ENCODE results near the gene PTPA. TPM values are rescaled to one million over a fixed set of nuclear protein-coding genes. Genes with fewer than 3 reads are reported as not detected.
"Not testable (repeated sequence)": the region's sequence is repeated elsewhere in the genome, so short reads cannot be mapped to it uniquely, and the experiment has no call there.

Gene PTPA
- total RNA-seq, 1 donor = 55.2 TPM

- no peak for DNase-seq (ENCODE audit: low read depth in 2 of 3, low spot score in 2 of 3)
Observed at GRCh38 chr9:129150672-129151211, 39.5 kb downstream of the PTPA start.

DNA sequence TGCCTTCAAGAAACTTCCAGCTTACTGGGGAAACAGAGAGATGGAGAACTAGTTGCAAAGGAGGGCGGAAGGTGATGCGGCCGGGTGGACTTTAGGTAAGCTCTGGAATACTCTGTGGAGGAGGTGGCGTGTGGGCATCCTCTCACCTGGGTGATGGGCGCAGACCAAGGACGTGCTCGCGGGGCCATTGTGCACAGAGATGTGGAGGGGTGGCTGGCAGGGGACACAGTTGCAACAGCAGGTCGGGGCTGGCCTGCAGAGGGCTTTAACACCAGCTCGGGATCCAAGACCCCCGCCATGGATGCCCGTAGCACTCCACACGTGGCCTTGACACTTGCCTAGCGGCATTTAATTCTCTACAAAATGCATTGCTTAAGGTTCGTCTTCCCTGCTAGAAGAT is 40.3 kb downstream of the PTPA start:
- DNase-seq (ENCODE audit: low read depth in 2 of 3, low spot score in 2 of 3) = no peak

DNA sequence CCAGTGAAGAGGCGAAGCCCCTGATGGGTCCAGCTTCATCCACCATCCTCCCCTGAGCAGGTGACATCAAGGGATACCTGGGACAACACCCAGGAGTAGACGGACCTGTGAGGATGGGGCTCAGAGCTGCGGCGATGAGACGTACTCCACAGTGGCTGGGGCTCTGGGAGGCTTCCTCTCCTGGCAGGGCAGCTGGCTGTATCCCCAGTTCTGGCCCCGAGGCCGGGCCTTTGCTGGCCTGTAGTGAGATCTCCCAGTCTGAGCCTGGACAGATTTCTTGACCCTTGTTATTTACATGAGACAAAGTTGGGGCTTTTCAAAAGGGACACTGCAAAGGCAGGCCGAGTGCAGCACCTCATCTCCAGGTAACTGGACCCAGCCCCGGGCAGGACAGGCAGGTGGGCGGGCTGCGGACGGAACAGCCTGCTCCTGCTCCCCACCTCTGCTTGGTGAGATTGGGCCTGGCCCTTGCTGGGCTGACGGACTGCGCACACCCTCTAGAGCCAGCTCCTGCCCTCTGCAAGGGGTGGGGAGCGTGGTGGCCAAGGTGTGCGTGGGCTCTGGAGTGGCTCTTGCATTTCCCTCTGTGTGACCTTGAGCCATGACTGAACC is 43.8 kb downstream of the PTPA start:
- no peak for DNase-seq (ENCODE audit: low read depth in 2 of 3, low spot score in 2 of 3)

DNA sequence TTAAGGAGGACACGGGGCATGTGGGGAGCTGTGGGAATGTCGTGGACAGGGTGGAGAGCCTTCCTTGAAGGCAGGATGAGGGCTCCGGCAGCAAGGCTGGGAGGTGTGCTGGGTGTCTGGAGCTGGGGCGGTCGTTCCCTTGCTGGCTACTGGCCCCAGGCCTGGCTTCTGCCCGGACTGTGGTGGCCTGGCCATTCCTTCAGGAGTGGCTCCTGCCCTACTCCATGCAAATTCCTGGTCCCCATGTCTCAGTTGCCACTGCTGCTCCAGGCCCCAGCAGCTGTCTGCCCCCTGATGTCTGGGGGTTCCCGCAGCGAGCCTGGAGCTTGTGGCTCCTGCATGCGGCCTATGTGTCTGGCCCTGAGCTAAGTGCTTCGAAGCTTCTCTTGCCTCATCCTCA is 44.9 kb downstream of the PTPA start:
- DNase-seq (ENCODE audit: low read depth in 2 of 3, low spot score in 2 of 3) = no peak

DNA sequence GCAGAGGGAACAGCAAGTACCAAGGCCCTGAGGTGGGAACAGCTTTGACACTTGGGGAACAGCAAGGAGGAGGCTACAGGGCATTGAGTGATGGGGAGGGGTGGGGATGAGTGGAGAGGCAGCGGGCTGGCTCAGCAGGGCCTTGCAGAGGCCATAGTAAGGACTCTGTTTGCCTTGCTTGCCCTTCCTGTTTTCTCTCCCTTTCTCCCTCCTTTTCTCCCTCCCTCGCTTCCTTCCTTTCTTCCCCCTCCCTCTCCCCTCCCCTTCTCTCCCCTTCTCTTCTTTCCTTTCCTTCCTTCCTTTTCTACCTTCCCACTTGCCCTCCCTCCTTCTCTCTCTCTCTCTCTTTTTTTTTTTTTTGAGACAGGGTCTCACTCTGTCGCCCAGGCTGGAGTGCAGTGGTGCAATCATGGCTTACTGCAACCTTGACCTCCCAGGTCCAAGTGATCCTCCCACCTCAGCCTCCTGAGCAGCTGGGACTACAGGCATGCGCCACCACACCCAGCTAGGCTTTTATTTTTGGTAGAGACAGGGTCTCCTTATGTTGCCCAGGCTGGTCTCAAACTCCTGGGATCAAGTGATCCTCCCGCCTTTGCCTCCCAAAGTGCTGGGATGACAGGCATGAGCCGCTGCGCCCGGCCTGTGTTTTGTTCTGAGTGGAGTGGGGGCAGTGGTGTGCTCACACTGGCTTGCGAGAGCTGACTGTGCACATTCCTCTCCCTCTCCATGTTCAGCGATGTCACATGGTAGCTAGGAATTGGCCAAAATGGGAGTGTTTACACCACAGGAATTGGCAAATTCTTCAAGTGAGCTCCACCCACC is 49.7 kb downstream of the PTPA start:
- DNase-seq (ENCODE audit: low read depth in 2 of 3, low spot score in 2 of 3) = no peak

GRCh38 chr9:129161534-129161837 is 50.3 kb downstream of the PTPA start:
- no peak for DNase-seq (ENCODE audit: low read depth in 2 of 3, low spot score in 2 of 3)

DNA sequence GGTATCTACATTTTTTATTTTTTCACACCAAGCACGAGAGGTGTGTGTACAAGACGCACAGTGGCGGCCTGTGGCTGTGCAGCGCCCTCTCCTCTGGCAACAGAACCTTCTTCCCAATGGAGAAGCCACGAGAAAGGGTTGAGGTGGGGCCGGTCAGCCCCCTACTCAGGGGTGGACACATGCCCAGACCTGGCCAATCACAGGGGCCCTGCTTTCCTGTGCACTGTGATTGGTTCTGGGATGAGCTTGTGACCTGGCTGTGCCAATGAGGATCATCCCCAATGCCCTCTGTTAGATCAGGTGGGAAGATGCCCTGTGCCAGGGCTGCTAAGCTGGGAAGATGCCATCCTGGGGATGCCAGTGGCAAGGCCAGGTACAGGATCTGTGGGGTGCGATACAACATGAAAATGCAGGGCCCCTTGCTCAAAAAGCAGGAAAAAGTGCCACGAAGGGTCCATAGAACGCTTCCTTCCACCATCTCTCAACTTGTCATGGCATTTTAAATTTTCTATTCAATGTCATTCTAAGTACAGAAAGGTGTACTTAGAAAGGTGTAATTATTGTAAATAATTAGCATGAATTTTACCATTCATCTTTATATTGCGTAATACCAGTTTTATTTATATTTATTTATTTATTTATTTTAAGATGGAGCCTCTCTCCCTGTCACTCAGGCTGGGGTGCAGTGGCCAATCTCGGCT is 51.4 kb downstream of the PTPA start:
- no peak for DNase-seq (ENCODE audit: low read depth in 2 of 3, low spot score in 2 of 3)

DNA sequence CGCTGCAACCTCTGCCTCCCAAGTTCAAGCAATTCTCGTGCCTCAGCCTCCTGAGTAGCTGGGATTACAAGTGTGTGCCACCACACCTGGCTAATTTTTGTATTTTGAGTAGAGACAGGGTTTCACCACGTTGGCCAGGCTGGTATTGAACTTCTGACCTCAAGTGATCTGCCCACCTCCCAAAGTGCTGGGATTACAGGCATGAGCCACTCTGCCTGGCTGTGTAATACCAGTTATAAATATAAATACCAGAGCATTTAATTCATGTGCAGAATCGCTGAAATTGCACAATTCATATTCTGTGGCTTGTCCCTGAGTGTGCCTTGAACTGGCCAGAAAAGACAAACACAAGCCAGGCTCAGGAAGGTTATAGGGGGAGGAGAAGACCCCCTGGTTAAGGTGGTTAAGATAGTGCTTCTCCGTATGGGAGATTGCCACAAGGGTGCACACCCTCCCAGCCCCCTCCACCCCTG is 52.0 kb downstream of the PTPA start:
- not testable (repeated sequence) for DNase-seq (ENCODE audit: low read depth in 2 of 3, low spot score in 2 of 3)

GRCh38 chr9:129163753-129164152 is 52.5 kb downstream of the PTPA start:
- DNase-seq (ENCODE audit: low read depth in 2 of 3, low spot score in 2 of 3) = no peak

GRCh38 chr9:129164246-129164930 is 53.2 kb downstream of the PTPA start:
- no peak for DNase-seq (ENCODE audit: low read depth in 2 of 3, low spot score in 2 of 3)

GRCh38 chr9:129165198-129165597 is 54.0 kb downstream of the PTPA start:
- no peak for DNase-seq (ENCODE audit: low read depth in 2 of 3, low spot score in 2 of 3)

GRCh38 chr9:129166623-129167557 is 55.7 kb downstream of the PTPA start:
- DNase-seq (ENCODE audit: low read depth in 2 of 3, low spot score in 2 of 3) = peak in 2 of 3 donors; percentile 56 to 60

- no peak for DNase-seq (ENCODE audit: low read depth in 2 of 3, low spot score in 2 of 3)
Observed at GRCh38 chr9:129170229-129170628, 59.0 kb downstream of the PTPA start.

GRCh38 chr9:129171993-129172751 is 61.0 kb downstream of the PTPA start:
- DNase-seq (ENCODE audit: low read depth in 2 of 3, low spot score in 2 of 3) = no peak

DNA sequence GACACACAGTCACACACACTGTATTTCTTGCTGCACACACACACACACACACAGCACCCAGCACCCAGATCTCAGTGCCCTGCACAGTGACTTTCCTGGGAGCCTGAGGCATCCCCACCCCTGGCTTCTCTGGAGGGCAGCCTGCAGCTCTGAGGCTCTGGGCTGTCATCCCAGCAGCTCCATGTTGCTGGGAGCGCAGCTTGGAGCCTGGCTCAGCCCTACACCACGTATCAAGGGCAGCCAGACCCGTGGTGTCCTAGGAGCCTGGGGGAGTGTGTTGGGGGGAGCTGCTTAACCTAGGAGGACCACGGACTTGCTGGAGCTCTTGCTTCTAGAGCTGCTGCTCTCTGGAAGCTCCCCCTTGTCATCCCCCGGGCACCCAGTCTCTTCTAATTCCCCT is 61.6 kb downstream of the PTPA start:
- DNase-seq (ENCODE audit: low read depth in 2 of 3, low spot score in 2 of 3) = no peak

- DNase-seq (ENCODE audit: low read depth in 2 of 3, low spot score in 2 of 3) = no peak
Observed at GRCh38 chr9:129173296-129174101, 62.3 kb downstream of the PTPA start.

- DNase-seq (ENCODE audit: low read depth in 2 of 3, low spot score in 2 of 3) = peak; percentile 57 to 81 (median 74)
Observed at GRCh38 chr9:129174102-129174723, 63.0 kb downstream of the PTPA start.
